ENCODE measurements around the gene HTT. TPM values are rescaled to one million over a fixed set of nuclear protein-coding genes. Genes with fewer than 3 reads are reported as not detected.
A peak's percentile ranks its signal among the peaks of the same experiment; 100 is the strongest.

The HTT gene
- total RNA-seq, 4 donors from 2014 or later: 28.9 to 141 (median 42.0) TPM

DNA sequence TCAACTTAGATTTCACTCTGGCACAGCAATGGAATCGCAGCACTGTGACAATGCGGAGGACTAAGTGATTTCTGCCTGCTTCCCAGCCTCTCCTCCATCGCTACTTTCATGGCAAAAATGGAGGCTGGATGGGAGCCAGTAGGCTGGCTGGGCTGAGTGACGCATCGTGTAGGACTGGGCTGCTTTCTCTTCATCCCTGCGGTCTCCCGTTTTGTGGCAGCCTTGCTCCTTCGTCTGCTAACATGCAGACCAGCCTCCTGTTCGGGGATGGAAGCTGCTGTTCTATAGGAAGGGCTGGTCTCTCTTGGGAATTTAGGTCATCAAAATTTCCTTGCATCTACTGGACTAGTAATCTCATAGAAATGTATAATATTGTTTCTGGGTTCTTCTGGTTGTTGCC, 202.5 kb downstream of the HTT start:
- DNase-seq (ENCODE audit: low spot score in 2 of 2): peak in 1 of 2 donors; percentile 65
- TF ChIP-seq, protein P1, sequence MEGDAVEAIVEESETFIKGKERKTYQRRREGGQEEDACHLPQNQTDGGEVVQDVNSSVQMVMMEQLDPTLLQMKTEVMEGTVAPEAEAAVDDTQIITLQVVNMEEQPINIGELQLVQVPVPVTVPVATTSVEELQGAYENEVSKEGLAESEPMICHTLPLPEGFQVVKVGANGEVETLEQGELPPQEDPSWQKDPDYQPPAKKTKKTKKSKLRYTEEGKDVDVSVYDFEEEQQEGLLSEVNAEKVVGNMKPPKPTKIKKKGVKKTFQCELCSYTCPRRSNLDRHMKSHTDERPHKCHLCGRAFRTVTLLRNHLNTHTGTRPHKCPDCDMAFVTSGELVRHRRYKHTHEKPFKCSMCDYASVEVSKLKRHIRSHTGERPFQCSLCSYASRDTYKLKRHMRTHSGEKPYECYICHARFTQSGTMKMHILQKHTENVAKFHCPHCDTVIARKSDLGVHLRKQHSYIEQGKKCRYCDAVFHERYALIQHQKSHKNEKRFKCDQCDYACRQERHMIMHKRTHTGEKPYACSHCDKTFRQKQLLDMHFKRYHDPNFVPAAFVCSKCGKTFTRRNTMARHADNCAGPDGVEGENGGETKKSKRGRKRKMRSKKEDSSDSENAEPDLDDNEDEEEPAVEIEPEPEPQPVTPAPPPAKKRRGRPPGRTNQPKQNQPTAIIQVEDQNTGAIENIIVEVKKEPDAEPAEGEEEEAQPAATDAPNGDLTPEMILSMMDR (IDR thresholded peaks at IDR 0.05): no peak
- TF ChIP-seq POLR2A (IDR thresholded peaks at IDR 0.05): no peak
- intact Hi-C loops (cut with DNase I; ENCODE audit: low total_unique reads): no loop called here
- 76 to 77% methylated on average over 9 of the region's 9 CpGs for WGBS, 2 donors
- no peak overlapping the region for H3K4me3 ChIP-seq (ENCODE audit: low read depth, poor library complexity, severe bottlenecking)

DNA sequence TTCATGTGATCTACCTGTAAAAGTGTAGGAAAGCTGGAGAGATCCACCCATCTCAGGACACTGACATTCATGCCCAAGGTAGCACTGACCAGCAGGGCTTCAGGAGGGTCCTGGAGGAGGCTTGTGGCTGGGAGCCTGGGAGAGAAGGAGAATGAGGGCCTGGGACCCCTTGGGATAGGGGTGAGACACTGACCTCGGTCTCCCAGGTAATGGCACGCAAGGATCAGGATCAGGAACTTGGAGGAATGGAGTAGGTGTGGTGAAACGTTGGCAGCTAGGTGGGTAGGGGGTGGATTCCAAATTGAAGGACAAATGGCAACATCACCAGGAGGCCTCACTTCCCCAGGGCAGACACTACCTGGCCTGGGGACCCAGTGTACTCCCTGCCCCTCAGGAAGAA, 206.0 kb downstream of the HTT start:
- TF ChIP-seq POLR2A (IDR thresholded peaks at IDR 0.05): no peak
- TF ChIP-seq, protein P1 (IDR thresholded peaks at IDR 0.05): no peak
- no peak overlapping the region for H3K4me3 ChIP-seq (ENCODE audit: low read depth, poor library complexity, severe bottlenecking)
- WGBS, 2 donors: 85 to 94% methylated on average over 3 of the region's 3 CpGs
- intact Hi-C loops (cut with DNase I; ENCODE audit: low total_unique reads): no loop called here
- peak in 1 of 2 donors; percentile 25 for DNase-seq (ENCODE audit: low spot score in 2 of 2)

DNA sequence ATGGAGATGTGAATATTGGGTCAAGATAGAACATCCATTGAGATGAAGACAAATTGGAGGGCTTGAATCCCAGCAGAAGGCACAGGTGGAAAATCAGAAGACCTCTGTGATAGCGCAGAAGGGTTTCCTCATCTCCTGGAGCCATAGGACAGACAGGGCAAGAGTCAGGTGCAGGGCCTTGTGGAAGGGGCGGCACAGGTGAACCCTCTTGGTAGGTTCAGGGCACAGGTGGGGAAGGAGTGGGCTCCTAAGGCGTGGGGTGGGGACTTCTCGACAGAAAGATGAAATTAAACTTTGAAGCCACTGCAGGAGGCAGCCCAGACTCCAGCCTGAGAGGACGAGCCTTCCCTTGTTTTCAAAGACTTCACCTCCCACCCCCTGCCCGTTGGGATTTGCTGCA, 209.0 kb downstream of the HTT start:
- DNase-seq (ENCODE audit: low spot score in 2 of 2): no peak
- no peak overlapping the region for H3K4me3 ChIP-seq (ENCODE audit: low read depth, poor library complexity, severe bottlenecking)
- WGBS, 2 donors: 83 to 85% methylated on average over 6 of the region's 6 CpGs
- intact Hi-C loops (cut with DNase I; ENCODE audit: low total_unique reads): no loop called here
- TF ChIP-seq, protein P1 (IDR thresholded peaks at IDR 0.05): no peak
- no peak for TF ChIP-seq POLR2A (IDR thresholded peaks at IDR 0.05)

DNA sequence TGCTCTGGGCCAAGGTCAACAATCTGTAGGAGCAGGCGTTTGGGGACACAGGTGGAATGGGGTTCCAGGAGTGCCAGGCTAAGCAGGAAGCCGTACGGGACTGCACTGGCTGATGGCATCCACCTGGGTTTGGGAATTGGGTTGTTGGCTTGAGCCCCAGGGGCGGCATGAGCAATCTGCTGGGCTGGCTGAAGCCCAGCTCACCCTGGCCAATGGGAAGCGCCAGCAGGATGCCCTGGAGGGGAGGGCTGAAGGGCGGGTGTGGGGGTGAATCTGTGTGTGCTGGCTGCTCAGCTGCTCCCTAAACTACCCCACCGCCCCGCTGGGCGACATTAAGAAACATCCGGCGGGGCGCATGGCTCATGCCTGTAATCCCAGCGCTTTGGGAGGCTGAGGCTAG, 209.4 kb downstream of the HTT start:
- WGBS, 2 donors: 34 to 53% methylated on average over 11 to 13 of the region's 13 CpGs
- no peak overlapping the region for H3K4me3 ChIP-seq (ENCODE audit: low read depth, poor library complexity, severe bottlenecking)
- intact Hi-C loops (cut with DNase I; ENCODE audit: low total_unique reads): no loop called here
- DNase-seq (ENCODE audit: low spot score in 2 of 2): peak in 1 of 2 donors; percentile 77
- no peak for TF ChIP-seq POLR2A (IDR thresholded peaks at IDR 0.05)
- TF ChIP-seq, protein P1 (IDR thresholded peaks at IDR 0.05): no peak

DNA sequence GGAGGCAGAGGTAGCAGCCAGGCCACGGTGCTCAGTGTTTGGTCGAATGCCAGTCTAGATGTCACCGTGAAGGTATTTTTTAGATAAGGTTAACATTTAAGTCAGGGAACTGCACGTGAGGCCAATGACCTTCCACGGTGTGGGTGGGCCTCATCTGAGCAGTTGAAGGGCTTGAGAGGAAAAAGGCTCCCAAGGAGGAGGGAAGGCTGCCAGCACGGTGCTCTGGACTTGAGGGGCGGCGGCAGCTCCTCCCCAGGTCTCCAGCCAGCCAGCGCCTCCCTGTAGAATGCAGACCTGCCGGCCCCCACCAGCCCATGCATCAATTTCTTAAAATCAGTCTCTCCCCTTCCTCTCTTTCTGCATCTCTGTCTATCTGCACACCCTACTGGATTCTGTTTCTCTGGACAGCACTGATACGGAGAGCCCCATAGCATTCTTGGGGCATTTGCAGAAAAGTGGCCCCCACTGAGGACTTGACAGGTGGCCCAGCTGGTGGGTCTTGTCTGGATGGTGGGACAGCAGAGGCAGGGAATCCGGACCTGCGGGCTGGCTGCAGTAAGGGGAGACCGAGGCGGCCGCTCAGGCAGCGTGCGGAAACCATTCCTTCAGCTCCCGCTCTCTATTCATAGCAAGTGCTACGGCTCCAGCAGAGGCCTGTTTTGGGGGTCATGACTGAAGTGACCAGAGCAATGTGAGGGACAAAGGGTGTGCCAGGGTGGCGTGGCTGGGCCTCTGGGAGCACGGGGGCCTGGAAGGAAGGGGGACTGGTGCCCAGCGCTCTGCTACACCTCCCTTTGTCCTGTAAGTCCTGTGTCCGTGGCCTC, 210.5 kb downstream of the HTT start:
- no peak for TF ChIP-seq POLR2A (IDR thresholded peaks at IDR 0.05)
- TF ChIP-seq, protein P1 (IDR thresholded peaks at IDR 0.05): no peak
- WGBS, 2 donors: 88 to 90% methylated on average over 23 to 24 of the region's 24 CpGs
- no peak overlapping the region for H3K4me3 ChIP-seq (ENCODE audit: low read depth, poor library complexity, severe bottlenecking)
- DNase-seq (ENCODE audit: low spot score in 2 of 2): peak in 1 of 2 donors; percentile 83
- intact Hi-C loops (cut with DNase I; ENCODE audit: low total_unique reads): no loop called here

Measured in lower leg skin (tissue), 4 donors.